Activated naive CD4-positive, alpha-beta T cell treated with anti-CD3 and anti-CD28 coated beads, Interleukin-2, amount 10 ng/mL, durations not matched to agents 7 days and 5 days (primary cell): ENCODE measurements around the gene NPM1.
"Not testable (repeated sequence)": the region's sequence is repeated elsewhere in the genome, so short reads cannot be mapped to it uniquely, and the experiment has no call there.

Experiments
- CTCF ChIA-PET: fragments of 350-600 bp; sonication (Branson Sonifier 250); formaldehyde crosslinking; loops from one replicate; lab custom pipeline; 2021; ENCODE audit warnings: antibody characterized with exemption; lab: Charles Lee
- DNase-seq: peaks from one replicate; pipeline ENCODE4 v3.0.0-alpha.2; 2020
- H3K27ac Mint-ChIP-seq: one replicate; pipeline ENCODE4 v1.8.0; 2021; ENCODE audit warnings: mild to moderate bottlenecking, moderate library complexity, mixed read lengths
- H3K27me3 Mint-ChIP-seq: one replicate; pipeline ENCODE4 v1.8.0; 2021; ENCODE audit warnings: mild to moderate bottlenecking, mixed read lengths
- H3K36me3 Mint-ChIP-seq: one replicate; pipeline ENCODE4 v1.8.0; 2021; ENCODE audit warnings: mixed read lengths
- H3K4me1 Mint-ChIP-seq: one replicate; pipeline ENCODE4 v1.8.0; 2021; ENCODE audit warnings: mixed read lengths
- H3K4me3 Mint-ChIP-seq: one replicate; pipeline ENCODE4 v1.8.0; 2021; ENCODE audit warnings: mild to moderate bottlenecking, moderate library complexity, mixed read lengths
- H3K9me3 Mint-ChIP-seq: one replicate; pipeline ENCODE4 v1.8.0; 2021; ENCODE audit warnings: mixed read lengths

Gene NPM1, protein sequence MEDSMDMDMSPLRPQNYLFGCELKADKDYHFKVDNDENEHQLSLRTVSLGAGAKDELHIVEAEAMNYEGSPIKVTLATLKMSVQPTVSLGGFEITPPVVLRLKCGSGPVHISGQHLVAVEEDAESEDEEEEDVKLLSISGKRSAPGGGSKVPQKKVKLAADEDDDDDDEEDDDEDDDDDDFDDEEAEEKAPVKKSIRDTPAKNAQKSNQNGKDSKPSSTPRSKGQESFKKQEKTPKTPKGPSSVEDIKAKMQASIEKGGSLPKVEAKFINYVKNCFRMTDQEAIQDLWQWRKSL

DNA sequence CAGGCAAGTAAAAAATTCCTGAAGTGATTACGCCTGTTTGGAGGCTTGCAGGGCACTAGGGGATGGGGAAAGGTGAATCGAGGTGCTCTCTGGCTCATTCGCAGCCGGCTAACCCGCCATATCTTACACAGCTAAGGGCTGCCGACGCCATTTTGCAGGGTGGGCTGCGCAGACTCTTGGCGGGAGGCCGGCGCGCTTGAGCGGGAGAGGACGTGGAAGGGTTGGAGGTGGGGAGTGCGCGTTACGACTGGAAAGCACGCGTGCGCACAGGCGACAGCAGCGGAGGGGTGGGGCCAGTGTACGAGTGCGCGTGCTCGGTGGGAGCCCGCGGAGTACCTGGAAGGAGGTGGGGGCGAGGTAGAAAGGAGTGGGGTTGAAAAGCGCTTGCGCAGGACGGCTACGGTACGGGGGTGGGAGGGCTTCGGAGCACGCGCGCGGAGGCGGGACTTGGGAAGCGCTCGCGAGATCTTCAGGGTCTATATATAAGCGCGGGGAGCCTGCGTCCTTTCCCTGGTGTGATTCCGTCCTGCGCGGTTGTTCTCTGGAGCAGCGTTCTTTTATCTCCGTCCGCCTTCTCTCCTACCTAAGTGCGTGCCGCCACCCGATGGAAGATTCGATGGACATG, at the start of gene NPM1:
NPM1 (plus strand) TSS at position 505 of the 625 bp plus-strand sequence; CDS start at position 605, 100 bp downstream.
- Mint-ChIP-seq H3K36me3 (peaks cover 37% of the 10 kb centered on the region), H3K27ac (peak within 1 kb of the TSS; percentile 98), H3K27me3 (peaks cover 9% of the 10 kb centered on the region), H3K4me1 (peaks cover 50% of the 10 kb centered on the region), H3K9me3 (no peaks in the 10 kb centered on the region), H3K4me3 (peak within 1 kb of the TSS; percentile 95)
- peak; percentile 98 for DNase-seq
- CTCF ChIA-PET = interaction anchor here (0.7 kb wide), 1 partner anchor 692 kb away, joined by 3 read pairs; no protein-coding TSS in a partner anchor

DNA sequence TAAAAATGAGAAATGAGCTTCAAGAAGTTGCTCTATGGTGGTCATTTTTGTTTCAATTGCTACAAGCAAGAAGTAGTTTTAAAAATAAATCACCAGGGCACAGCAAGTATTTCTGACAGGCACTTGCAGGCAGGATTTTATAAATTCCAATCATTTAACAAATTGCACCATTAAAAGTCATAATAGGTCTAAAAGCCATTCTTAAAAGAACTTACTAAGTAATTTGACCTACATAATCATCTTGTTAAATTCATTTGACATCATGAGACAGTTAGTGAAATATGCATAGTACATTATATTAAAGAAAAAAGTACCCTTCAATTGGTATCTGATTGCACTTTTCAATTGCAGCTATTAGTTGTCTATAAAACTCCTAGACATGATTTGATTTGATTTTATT, 47.6 kb upstream of the NPM1 start:
- H3K27ac Mint-ChIP-seq = no peak overlapping the region
- H3K4me3 Mint-ChIP-seq = no peak overlapping the region
- H3K9me3 Mint-ChIP-seq = no peaks in the 10 kb centered on the region
- no peaks in the 10 kb centered on the region for H3K36me3 Mint-ChIP-seq
- peaks cover 2% of the 10 kb centered on the region for H3K4me1 Mint-ChIP-seq
- DNase-seq = no peak
- CTCF ChIA-PET = interaction anchor here (1.2 to 6.2 kb wide), 3 partner anchors 12 to 132 kb away, joined by 3 to 36 read pairs (median 3); partner anchors contain the start of gene TLX3
- peaks cover 34% of the 10 kb centered on the region for H3K27me3 Mint-ChIP-seq

GRCh38 chr5:171340491-171340890, 47.2 kb upstream of the NPM1 start:
- Mint-ChIP-seq H3K4me3 (no peak overlapping the region), H3K9me3 (no peaks in the 10 kb centered on the region), H3K4me1 (peaks cover 2% of the 10 kb centered on the region), H3K27me3 (peaks cover 30% of the 10 kb centered on the region), H3K27ac (no peak overlapping the region), H3K36me3 (no peaks in the 10 kb centered on the region)
- no peak for DNase-seq
- CTCF ChIA-PET = interaction anchor here (1.4 to 6.2 kb wide), 2 partner anchors 12 to 132 kb away, joined by 3 to 36 read pairs; no protein-coding TSS in a partner anchor

GRCh38 chr5:171342362-171343111, 45.1 kb upstream of the NPM1 start:
- H3K27me3 Mint-ChIP-seq = peaks cover 11% of the 10 kb centered on the region
- no peaks in the 10 kb centered on the region for H3K9me3 Mint-ChIP-seq
- peak; percentile 52 for DNase-seq
- H3K27ac Mint-ChIP-seq = no peak overlapping the region
- CTCF ChIA-PET = interaction anchor here (0.5 to 6.2 kb wide), 10 partner anchors 9 to 720 kb away, joined by 3 to 36 read pairs (median 4); no protein-coding TSS in a partner anchor
- H3K36me3 Mint-ChIP-seq = no peaks in the 10 kb centered on the region
- no peak overlapping the region for H3K4me3 Mint-ChIP-seq
- no peaks in the 10 kb centered on the region for H3K4me1 Mint-ChIP-seq

DNA sequence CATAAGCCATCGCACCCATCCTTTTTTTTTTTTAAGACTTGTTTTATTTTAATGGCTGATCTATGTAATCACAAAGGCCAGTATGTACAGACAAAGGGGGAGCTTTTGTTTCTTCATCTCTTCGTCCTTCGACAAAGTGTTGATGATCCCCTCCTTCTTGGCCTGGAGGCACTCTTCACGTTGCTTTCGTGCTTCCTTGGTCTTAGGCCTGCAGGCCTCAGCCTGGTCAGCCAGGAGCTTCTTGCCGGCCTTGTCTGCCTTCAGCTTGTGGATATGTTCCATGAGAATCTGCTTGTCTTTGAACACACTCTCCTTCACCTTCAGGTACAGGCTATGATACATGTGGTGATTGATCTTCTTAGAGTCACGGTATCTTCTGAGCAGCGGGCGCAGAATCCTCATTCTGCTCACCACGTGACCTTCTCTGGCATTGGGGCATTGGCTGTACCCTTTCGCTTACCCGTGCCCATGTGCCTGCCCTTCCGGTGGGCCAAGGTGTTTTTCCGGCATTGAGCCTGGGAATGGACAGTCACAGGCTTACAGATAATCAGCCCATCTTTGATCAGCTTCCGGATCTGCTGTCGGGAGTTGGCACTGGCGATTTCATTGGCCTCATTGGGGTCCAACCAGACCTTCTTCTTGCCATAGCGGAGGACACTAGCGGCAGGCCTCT, 42.6 kb upstream of the NPM1 start:
- no peaks in the 10 kb centered on the region for H3K4me1 Mint-ChIP-seq
- H3K9me3 Mint-ChIP-seq = no peaks in the 10 kb centered on the region
- H3K27ac Mint-ChIP-seq = no peak overlapping the region
- H3K4me3 Mint-ChIP-seq = no peak overlapping the region
- CTCF ChIA-PET = interaction anchor here (0.8 to 6.2 kb wide), 2 partner anchors 137 to 140 kb away, joined by 5 to 36 read pairs; no protein-coding TSS in a partner anchor
- no peak for DNase-seq
- no peaks in the 10 kb centered on the region for H3K36me3 Mint-ChIP-seq
- peaks cover 16% of the 10 kb centered on the region for H3K27me3 Mint-ChIP-seq

- no peak for DNase-seq
- Mint-ChIP-seq H3K27ac (no peak overlapping the region), H3K9me3 (no peaks in the 10 kb centered on the region), H3K4me1 (no peaks in the 10 kb centered on the region), H3K36me3 (no peaks in the 10 kb centered on the region), H3K4me3 (no peak overlapping the region), H3K27me3 (peaks cover 9% of the 10 kb centered on the region)
- CTCF ChIA-PET = interaction anchor here (1.5 to 1.8 kb wide), 2 partner anchors 9 to 29 kb away, joined by 3 to 6 read pairs; no protein-coding TSS in a partner anchor
Measured at GRCh38 chr5:171351536-171352073, 36.0 kb upstream of the NPM1 start.

DNA sequence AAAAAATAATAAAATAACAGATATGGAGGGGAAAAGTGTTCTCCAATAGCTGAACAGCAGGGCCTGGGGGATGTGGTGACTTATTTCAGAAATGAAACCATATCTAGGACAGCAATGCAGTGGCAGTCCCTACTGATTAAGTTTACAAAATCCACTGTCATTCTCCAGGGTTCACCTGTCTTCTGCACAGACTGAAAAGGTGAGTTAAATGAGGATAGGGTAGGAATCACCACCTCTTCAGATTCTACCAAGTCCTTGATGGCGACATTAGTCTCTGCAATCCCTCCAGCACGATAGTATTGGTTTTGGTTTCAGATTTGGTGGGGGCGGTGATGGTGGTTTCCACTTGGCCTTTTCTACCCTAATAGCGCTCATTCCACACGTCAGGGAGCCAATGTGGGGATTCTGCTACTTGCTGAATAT, 32.3 kb upstream of the NPM1 start:
- CTCF ChIA-PET = no interaction called here
- DNase-seq = peak; percentile 26
- Mint-ChIP-seq H3K4me3 (peak overlapping the region; percentile 18), H3K9me3 (peaks cover 4% of the 10 kb centered on the region), H3K36me3 (no peaks in the 10 kb centered on the region), H3K4me1 (no peaks in the 10 kb centered on the region), H3K27me3 (no peaks in the 10 kb centered on the region), H3K27ac (no peak overlapping the region)

GRCh38 chr5:171357843-171358242, 29.8 kb upstream of the NPM1 start:
- Mint-ChIP-seq H3K4me1 (no peaks in the 10 kb centered on the region), H3K36me3 (no peaks in the 10 kb centered on the region), H3K9me3 (peaks cover 4% of the 10 kb centered on the region), H3K4me3 (no peak overlapping the region), H3K27me3 (peaks cover 8% of the 10 kb centered on the region), H3K27ac (no peak overlapping the region)
- no peak for DNase-seq
- CTCF ChIA-PET = no interaction called here

DNA sequence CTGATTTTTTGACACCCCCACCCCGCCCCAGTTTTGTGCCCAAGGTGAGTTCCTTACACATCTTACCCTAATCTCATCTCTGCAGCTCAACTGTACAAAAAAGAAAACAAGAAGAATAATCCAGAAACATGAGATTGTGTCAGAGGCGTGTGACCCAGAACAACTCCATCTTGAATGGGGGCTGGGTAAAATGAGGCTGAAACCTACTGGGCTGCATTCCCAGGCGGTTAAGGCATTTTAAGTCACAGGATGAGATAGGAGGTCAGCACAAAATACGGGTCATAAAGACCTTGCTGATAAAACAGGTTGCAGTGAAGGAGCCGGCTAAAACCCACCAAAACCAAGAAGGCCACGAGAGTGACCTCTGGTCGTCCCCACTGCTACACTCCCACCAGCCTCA, 26.5 kb upstream of the NPM1 start:
- H3K27me3 Mint-ChIP-seq = peaks cover 26% of the 10 kb centered on the region
- H3K4me3 Mint-ChIP-seq, CTCF ChIA-PET, H3K4me1 Mint-ChIP-seq, H3K27ac Mint-ChIP-seq, H3K9me3 Mint-ChIP-seq, H3K36me3 Mint-ChIP-seq, DNase-seq: not testable (repeated sequence)

- H3K9me3 Mint-ChIP-seq, DNase-seq, CTCF ChIA-PET, H3K4me3 Mint-ChIP-seq, H3K4me1 Mint-ChIP-seq, H3K36me3 Mint-ChIP-seq, H3K27ac Mint-ChIP-seq: not testable (repeated sequence)
- peaks cover 42% of the 10 kb centered on the region for H3K27me3 Mint-ChIP-seq
Measured at GRCh38 chr5:171363249-171363648, 24.4 kb upstream of the NPM1 start.

GRCh38 chr5:171363846-171364245, 23.8 kb upstream of the NPM1 start:
- H3K27me3 Mint-ChIP-seq = peaks cover 46% of the 10 kb centered on the region
- H3K4me1 Mint-ChIP-seq = no peaks in the 10 kb centered on the region
- CTCF ChIA-PET = no interaction called here
- no peak for DNase-seq
- H3K4me3 Mint-ChIP-seq = no peak overlapping the region
- no peak overlapping the region for H3K27ac Mint-ChIP-seq
- no peaks in the 10 kb centered on the region for H3K36me3 Mint-ChIP-seq
- no peaks in the 10 kb centered on the region for H3K9me3 Mint-ChIP-seq

- no peak for DNase-seq
- Mint-ChIP-seq H3K4me3 (no peak overlapping the region), H3K4me1 (no peaks in the 10 kb centered on the region), H3K27me3 (peaks cover 46% of the 10 kb centered on the region), H3K9me3 (no peaks in the 10 kb centered on the region), H3K36me3 (no peaks in the 10 kb centered on the region), H3K27ac (no peak overlapping the region)
- CTCF ChIA-PET = interaction anchor here (0.7 to 1.0 kb wide), 2 partner anchors 24 to 101 kb away, joined by 3 read pairs; no protein-coding TSS in a partner anchor
Measured at GRCh38 chr5:171365351-171365750, 22.3 kb upstream of the NPM1 start.

GRCh38 chr5:171366645-171367044, 21.0 kb upstream of the NPM1 start:
- Mint-ChIP-seq H3K4me3 (no peak overlapping the region), H3K27me3 (peaks cover 47% of the 10 kb centered on the region), H3K36me3 (no peaks in the 10 kb centered on the region), H3K27ac (no peak overlapping the region), H3K9me3 (no peaks in the 10 kb centered on the region), H3K4me1 (no peaks in the 10 kb centered on the region)
- DNase-seq = no peak
- CTCF ChIA-PET = no interaction called here
